HG03135 (cell line): ENCODE data around the gene LRRC8B.
"Not testable (repeated sequence)": the region's sequence is repeated elsewhere in the genome, so short reads cannot be mapped to it uniquely, and the experiment has no call there.

Source experiments
- ATAC-seq: cut with Tn5 transposase; IDR thresholded peaks from one replicate; pipeline ENCODE4 v1.9.1; 2021; ENCODE audit warnings: mild to moderate bottlenecking, moderate library complexity; ENCODE audit not compliant: unreplicated experiment

The LRRC8B gene

DNA sequence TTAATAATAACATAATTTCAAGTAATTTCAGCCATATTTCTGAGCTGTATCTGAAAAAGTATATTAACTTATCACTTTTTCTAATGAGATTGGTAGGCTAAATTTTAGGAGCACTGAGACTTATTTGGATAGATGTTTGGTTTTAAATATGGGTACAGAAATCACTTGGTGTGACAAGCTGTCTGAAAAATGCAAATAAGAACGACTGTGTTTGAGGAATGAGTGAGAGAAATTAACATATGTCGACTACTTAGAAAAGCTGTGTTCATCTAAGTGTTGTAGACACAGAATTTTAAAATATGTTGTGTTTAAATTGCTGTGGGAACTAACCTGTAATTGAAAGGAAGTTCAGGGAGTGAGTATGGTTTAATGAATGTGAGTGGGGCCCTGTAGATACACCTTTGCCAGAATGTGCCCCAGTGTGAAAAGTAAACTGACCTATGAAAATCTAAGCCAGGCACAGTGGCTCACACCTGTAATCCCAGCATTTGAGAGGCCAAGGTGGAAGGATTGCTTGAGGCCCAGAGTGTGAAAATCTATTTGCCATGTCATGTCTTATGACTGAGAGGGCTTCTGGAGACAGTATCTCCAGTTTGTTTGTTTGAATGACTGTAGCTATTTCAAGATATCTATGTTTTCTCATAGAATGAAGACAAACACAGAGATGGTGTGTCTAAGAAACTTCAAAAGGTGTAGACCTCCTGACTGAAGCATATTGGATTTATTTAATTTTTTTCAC lies 54.5 kb downstream of the LRRC8B start:
- ATAC-seq, result no peak

DNA sequence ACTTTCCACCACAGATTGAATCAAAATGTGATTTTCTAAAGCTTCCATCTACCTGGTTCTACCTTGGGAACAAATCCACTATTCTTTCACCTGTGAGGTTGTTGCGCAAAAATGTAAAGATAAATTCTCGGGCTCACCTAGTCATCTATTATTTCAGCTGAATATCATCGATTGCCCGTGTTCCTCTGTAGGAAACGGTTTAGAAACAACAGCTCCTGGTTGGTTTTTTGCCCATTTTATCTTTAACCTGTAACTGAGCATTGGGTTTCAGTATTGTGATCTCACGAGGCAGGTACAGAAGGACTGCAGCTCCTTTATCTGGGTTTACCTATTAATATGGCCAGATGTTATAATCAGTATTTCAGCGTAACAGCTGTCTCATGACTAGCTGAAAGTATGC lies 55.4 kb downstream of the LRRC8B start:
- ATAC-seq, result no peak

DNA sequence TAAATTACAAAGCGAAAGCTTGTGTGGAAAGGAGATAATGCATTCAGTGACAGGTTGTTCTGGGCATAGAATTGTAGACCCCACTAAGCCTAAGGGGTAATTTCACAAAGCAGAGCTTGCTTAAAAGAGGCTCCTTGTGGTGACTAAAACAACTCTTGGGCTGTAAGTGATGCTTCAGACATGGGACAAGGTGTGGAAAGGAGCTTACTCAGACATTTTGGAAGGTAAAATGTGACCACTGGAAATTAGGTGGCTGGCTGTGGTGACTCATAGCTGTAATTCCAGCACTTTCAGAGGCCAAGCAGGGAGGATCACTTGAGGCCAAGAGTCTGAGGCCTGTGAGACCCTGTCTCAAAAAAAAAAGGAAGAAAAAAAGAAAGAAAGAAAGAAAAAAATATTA lies 57.2 kb downstream of the LRRC8B start:
- no peak for ATAC-seq

DNA sequence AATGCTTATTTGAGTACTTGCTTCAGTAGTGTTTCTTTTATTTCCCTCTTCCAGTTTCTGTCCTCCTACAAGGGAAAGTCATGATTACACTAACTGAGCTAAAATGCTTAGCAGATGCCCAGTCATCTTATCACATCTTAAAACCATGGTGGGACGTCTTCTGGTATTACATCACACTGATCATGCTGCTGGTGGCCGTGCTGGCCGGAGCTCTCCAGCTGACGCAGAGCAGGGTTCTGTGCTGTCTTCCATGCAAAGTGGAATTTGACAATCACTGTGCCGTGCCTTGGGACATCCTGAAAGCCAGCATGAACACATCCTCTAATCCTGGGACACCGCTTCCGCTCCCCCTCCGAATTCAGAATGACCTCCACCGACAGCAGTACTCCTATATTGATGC lies 57.9 kb downstream of the LRRC8B start:
- ATAC-seq, result no peak

DNA sequence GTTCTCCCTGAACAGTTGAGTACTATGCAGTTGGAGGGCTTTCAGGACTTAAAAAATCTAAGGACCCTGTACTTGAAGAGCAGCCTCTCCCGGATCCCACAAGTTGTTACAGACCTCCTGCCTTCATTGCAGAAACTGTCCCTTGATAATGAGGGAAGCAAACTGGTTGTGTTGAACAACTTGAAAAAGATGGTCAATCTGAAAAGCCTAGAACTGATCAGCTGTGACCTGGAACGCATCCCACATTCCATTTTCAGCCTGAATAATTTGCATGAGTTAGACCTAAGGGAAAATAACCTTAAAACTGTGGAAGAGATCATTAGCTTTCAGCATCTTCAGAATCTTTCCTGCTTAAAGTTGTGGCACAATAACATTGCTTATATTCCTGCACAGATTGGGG lies 59.6 kb downstream of the LRRC8B start:
- ATAC-seq, result no peak

DNA sequence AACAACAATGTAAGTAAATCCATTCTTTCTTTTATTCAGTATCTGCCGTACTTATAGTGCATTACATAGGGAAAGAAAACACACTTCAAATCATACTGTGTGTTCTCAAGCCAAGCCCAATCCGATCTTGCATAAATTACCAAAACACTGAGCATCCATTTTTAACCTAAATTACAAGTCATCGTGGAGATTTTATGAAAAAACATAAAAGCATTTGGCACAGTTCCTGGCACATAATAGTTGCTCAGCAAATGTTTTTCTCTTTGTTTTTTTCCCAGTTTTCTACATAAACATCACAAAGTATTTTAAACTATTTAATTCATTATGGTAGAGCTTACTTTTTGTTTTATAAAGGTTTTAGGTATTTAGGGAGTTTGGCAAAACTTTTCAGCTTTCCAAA lies 60.2 kb downstream of the LRRC8B start:
- ATAC-seq, result no peak

DNA sequence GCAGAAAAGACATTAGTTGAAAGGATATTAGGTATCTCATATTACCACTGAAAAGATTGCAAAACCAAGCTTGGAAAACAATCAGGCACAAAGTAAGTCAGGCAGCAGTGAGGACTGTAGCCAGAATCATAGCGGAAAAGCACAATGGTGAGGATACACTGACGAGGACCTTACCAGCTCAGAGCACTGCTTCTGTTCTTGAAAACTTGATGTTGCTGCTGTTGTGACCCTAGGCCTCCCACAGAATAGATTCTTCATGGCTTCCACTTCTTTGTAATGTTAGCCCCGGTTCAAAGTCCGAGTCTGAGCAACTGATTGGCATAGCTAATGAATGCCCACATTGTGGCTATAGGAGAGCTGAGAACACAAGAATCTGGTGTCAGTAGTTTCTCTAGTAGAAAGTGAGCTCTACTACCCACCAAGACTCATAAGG lies 63.1 kb downstream of the LRRC8B start:
- no peak for ATAC-seq

DNA sequence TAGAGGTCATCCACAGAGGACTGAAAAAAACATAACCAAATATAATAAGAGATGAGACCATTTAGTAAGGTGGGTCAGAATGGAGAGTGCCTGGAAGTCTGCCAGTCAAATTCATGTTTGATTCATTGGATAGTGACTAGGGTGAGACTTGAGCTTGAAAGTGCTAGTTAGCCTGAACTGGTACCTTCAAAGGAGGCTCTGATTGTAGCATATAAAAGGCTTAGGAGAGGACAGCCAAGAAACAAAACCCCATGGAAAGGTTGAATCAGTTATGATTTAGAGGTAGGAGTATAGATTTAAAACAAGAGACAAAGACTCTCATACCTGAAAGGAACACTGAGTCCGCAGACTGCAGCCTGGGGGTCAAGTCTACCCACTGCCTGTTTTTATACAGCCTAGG lies 63.9 kb downstream of the LRRC8B start:
- no peak for ATAC-seq

DNA sequence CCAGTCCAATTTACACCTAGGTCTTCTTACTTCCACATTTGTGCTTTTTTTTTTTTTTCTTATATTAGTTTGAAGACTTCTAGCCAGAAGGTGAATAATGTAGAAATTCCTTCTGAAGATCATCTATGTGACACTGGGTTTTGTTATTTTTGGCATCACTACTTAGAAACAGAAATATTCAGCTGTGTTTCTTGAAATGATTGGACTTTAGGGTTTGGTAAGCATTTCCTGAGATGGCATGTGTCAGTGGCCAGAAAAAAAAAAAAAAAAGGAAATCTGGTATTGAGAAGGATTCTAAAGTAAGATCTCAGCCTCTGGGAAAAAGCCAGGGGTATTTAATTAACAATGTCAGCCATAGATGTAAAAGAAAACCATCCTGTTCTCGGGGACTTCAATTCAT lies 64.9 kb downstream of the LRRC8B start:
- ATAC-seq, result no peak

DNA sequence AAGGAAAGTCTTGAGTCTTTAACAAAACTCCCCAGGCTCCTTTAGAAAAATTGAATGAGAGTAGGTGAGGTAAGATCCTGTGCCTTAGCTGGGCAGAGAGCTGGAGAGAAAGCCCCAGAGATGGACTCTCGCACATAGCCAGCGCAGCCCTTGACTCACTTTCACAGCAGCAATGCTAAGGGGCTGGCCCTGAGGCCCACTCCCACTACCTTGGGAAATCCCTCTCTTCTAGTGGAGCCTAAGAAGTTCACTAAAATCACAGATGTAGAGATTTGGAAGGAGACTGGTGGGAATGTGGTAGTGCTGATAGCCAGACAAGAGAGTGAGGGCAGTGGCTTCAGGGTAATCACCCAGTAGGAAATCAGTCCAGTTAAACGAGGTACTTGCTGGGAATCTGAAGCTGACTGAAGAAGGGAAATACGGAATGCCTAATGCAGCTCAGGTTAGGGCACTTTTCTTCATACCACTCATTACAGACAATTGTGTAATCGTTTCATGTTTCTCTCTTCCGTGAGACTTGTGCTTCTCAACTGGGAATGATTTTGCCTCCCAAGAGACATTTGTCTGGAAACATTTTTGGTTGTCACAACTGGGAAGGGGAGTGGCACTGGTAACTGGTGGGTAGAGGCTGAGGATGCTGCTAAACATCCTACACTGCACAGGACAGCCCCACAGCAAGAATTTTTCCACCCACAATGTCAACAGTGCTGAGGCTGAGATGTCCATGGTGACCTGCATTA lies 65.9 kb downstream of the LRRC8B start:
- ATAC-seq, result no peak

DNA sequence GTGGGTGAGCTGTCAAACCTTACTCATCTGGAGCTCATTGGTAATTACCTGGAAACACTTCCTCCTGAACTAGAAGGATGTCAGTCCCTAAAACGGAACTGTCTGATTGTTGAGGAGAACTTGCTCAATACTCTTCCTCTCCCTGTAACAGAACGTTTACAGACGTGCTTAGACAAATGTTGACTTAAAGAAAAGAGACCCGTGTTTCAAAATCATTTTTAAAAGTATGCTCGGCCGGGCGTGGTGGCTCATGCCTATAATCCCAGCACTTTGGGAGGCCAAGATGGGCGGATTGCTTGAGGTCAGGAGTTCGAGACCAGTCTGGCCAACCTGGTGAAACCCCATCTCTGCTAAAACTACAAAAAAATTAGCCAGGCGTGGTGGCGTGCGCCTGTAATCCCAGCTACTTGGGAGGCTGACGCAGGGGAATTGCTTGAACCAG lies 68.3 kb downstream of the LRRC8B start:
- ATAC-seq, result not testable (repeated sequence)

DNA sequence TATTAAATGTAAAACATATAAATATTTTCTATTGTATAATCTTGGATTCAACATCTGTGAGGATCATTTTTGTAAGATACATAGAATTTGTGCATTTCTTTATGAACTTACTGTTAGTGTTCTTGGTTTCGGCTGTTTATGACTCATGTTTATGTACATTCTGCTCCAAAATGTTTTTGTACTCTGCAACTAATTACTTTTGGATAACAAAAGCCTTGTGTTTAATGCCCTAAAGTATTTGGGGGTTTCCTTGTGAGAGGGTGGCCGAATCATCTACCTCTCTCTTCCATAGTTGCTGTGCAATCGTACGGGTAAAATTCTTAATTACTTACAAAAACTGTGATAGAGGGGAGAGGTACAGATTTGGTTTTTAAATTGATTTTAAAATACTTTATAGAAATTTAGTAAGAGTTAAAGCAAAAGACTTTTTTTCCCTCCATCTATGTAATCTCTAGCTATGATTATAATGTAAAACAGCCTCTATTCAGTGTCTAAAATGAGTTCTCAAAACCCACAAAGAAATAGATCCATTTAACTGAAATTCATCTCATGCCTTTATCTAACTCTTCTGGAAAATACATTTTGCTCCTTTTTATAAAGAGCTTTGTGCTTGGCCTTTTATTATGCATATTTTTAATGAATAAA lies 69.6 kb downstream of the LRRC8B start:
- ATAC-seq, result no peak

DNA sequence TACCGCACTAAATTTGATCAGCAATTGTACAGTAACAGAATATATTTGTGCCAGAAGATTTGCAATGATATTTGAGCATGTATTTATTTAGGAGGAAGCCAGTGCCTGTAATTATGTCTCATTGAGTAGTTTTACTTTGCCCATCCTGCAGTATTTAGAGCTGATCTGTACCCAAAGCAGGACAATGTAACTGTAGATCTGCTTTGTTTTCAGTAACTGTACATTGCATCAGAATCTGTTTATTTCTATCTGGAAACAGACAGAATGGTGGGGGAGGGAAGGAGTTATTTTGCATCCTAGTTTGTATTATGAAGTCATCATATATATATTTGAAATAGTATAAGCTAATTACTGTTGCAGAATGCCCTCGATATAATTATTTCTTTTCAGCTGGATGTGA lies 72.1 kb downstream of the LRRC8B start:
- no peak for ATAC-seq

DNA sequence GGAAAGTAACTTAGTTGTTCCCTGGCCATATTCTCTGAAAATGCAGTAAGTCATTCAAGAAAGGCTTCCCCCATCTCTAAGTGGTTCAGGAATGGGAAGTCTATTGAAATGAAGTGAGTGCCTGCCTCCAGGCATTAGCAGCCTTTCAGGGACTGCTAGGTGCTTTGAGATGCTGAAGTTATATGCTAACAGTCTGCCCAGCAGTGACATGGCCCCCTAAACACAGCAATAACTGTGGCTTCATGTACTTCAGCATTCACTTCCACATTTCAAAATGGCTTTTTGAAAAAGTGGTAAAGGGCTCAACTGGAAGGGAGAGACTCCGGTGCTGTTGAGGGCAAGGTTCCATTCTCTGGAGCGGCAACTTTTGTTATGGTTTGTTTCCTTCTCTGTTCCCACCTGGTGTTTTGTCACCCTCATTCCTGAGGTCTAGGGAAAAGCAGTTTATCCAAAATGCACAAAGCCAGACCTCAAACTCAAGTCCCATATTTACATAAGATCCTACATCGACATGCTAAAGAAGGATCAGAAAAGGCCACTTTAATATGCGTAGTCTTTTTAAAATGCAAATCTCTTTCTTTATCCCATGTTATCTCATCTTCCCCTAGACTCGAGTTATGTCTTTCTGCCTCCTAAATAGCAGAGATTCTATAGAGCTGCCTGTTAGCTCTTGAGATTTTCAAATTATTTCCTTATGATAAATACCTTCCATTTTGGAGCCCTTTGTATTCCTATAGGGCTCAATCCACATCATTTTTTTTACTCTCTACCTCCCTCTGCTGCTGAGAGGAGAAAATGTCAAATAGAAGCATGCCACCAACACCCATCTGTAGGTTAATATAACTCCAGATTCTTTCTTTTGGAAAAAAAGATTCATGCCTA lies 74.1 kb downstream of the LRRC8B start:
- no peak for ATAC-seq

DNA sequence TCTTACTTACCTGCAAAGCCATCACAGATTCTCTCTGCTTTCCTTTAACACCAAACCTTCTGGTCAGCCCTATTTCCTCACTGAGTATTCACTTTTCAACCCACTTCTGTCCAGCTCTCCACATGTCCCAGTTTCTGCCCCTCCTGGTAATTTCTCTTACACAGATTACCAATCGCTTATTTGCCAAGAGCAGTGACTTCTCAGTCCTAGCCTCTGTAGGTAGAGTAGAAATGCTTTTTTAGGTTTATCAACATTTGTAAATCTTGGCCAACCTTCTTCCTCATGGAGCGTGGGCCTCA lies 74.7 kb downstream of the LRRC8B start:
- ATAC-seq, result no peak

DNA sequence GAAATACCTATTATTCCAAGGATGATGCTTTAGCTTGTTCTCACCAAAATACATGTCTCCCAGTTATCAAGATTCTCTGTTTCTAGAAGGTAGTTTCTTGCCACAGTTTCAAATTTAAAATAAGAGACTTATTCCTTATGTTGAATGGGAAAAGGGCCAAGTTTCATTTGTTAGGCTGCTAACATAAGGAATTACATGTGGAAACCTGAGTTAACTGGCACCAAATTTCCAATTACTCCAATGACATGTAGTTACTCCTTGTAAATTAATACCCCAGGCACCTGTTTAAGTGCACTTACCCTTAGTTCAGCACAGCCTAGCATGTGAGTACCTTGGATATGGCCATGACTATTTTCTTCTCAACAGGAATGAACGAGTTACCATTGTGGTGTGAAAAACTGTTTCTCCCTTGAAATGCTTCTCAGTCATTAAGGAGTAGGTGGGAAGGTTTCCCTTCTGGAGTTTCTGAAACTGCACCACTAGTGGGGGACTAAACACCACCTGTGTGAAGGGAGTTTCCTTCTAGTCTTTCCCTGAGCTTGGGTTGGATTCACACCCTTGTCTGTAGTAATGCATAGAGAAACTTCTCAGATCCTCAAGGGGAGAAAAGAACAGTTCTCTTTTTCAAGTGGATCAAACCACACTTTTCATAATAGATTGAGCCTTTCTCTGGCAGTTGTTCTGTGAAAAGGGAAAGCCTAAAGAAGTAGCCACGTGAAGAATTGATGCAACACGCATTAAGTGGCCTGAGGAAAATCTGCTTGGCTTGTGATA lies 76.0 kb downstream of the LRRC8B start:
- ATAC-seq, result no peak

DNA sequence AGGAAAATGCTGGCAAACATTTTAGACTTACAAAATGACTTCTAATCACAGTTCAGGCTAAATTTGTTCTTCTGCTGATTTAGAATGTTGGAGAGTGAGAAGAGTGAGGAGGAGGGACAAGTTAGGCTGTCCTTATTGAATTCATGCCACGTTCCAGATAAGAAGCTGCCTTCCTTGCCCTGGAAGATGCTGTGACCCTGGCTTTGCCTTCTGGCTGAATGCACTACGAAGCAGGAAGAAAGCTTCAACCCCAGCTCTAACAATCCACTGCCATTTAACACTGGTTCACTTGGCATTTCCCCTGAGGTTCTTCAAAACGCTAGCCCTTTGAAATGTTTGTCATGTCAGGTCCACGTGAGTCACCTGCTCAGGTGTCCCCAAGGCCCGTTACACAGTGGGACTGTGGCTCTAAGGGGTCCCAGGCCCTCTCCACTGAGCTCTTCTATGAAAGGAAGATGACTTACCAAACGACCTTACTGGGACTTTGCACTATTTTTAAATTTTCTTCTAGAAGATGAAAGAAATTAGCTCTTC lies 78.3 kb downstream of the LRRC8B start:
- no peak for ATAC-seq

DNA sequence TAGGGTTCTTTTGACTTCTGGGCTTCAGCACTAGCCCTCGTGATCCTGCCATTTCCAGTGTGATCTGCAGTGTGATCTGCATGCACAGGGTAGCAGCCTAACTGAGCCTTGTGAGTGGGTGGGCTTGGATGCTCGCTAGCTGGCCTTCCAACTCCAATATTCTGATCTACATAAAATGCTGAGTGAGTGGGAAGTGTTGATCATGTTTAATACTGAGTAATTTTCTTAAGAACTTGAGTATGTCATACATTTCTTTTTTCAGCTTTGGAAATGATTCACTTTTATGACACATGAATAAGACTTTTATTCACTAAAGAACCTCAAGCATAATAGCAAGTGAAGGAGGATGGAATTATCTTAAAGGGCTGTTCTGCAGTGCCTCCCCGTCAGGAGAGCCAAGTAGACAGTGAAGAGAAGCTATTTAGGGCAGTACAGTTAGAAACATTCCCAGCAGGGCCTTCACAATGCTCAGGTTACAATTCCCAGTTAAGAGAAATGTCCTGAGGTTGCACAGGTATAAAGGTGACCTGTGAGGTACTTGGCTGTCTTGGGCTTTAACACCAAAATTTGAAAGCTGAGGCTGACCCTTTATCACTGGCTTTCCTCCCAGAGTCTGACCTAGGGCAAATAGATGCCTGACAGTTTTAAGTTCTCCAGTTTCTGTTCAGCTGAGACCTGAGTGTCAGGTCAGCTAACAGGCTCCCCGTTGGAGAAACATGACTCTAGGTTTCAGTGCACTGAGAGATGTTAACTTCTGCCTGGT lies 79.2 kb downstream of the LRRC8B start:
- no peak for ATAC-seq

DNA sequence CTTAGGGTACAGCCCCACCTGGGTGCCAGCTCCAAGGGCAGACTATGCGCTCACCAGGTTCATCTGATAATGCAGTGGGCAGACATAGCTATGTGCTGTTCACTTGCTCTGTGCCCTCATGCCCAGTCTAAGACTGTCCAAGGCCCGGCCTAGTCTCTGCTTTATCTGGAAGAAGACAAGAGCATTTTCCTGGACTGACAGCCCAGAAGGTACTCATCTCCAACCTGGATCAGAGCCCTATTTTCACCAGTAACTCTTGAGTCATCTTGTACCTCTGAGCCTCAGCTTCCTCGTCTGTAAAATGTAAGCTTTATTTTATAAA lies 79.7 kb downstream of the LRRC8B start:
- no peak for ATAC-seq

DNA sequence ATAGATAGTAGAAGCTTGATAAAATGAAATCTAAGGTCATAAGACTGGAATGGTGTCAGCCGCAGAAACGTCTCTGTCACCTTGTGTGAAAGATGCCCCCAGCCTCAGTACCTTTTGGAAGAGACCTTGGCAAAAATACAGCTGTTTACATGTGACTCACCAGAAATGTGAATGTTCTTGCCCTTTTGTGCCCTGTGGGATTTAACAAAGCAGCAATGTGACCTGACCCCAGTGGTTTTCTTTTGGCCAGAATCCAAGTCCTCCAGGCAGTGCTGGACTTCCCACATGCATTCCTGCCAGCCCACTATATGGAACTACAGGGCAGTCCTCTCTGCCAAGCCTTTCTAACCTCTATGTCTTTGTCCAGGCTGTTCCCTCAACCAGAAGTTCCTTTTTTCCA lies 81.1 kb downstream of the LRRC8B start:
- no peak for ATAC-seq
